H1 (cell line): ENCODE measurements around the gene SRGAP2C.
"Not testable (repeated sequence)": the region's sequence is repeated elsewhere in the genome, so short reads cannot be mapped to it uniquely, and the experiment has no call there.

Source experiments
- CEBPB ChIP-seq: IDR thresholded peaks from 2 replicates; pipeline ENCODE4 v1.6.1; 2012; ENCODE audit warnings: low read depth, low read length
- EP300 ChIP-seq, 2 experiments: IDR thresholded peaks; 1 replicate in 1 of 2; 2 replicates in 1 of 2; pipeline ENCODE4 v1.6.1; 2011 to 2012; ENCODE audit warnings: low read depth in 2 of 2, low read length in 2 of 2, mild to moderate bottlenecking in 2 of 2, borderline replicate concordance in 1 of 2, inconsistent platforms in 1 of 2, moderate library complexity in 1 of 2
- KDM4A ChIP-seq: IDR thresholded peaks from one replicate; pipeline ENCODE4 v1.7.1; 2012; ENCODE audit warnings: low read depth, mild to moderate bottlenecking, moderate library complexity, low read length, inconsistent platforms; ENCODE audit not compliant: severe bottlenecking
- SP1 ChIP-seq: IDR thresholded peaks from 2 replicates; pipeline ENCODE4 v1.6.1; 2011; ENCODE audit warnings: low read depth, low read length
- ZNF274 ChIP-seq: IDR thresholded peaks from 2 replicates; pipeline ENCODE4 v1.7.0; 2012; ENCODE audit warnings: low read length, borderline replicate concordance; ENCODE audit errors: extremely low read depth
- TF ChIP-seq, protein P1 (sequence below), 3 experiments: IDR thresholded peaks; 1 replicate in 2 of 3; 2 replicates in 1 of 3; pipeline versions ENCODE4 v1.5.1 to v1.6.1; 2011; ENCODE audit warnings: low read length in 3 of 3, mild to moderate bottlenecking in 3 of 3, inconsistent platforms in 2 of 3, low read depth in 1 of 3, moderate library complexity in 1 of 3; ENCODE audit not compliant: insufficient read depth in 1 of 3; ENCODE audit errors: control extremely low read depth in 1 of 3
- TF ChIP-seq, protein P2 (sequence below): IDR thresholded peaks from 2 replicates; pipeline ENCODE4 v1.6.1; 2011; ENCODE audit warnings: low read length, improper control_type of control experiment

DNA sequence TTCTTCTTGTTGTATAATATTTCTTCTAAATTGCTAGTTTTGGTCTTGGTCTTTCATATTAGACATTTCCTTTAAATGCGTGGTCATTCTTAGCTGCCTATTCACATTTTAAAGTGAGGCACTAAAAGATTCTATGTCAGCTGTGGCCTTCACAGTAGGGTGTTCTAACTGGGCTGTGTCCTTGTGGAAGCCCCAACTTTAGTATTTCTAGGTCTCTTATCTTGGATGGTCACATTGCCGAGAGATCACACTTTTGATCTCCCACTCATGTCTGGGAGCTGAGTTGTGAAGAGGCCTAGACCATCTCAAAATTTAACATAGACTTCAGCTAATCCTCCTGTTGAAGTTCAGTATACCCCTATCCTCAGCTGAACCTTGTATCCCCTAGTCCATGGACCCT lies 185.2 kb downstream of the SRGAP2C start:
- not testable (repeated sequence) for TF ChIP-seq SP1; EP300 (IDR thresholded peaks at IDR 0.05; ENCODE audit: borderline replicate concordance in 1 of 2, low read depth in 2 of 2, low read length in 2 of 2); CEBPB; ZNF274; KDM4A
- TF ChIP-seq, protein P1, sequence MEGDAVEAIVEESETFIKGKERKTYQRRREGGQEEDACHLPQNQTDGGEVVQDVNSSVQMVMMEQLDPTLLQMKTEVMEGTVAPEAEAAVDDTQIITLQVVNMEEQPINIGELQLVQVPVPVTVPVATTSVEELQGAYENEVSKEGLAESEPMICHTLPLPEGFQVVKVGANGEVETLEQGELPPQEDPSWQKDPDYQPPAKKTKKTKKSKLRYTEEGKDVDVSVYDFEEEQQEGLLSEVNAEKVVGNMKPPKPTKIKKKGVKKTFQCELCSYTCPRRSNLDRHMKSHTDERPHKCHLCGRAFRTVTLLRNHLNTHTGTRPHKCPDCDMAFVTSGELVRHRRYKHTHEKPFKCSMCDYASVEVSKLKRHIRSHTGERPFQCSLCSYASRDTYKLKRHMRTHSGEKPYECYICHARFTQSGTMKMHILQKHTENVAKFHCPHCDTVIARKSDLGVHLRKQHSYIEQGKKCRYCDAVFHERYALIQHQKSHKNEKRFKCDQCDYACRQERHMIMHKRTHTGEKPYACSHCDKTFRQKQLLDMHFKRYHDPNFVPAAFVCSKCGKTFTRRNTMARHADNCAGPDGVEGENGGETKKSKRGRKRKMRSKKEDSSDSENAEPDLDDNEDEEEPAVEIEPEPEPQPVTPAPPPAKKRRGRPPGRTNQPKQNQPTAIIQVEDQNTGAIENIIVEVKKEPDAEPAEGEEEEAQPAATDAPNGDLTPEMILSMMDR (IDR thresholded peaks at IDR 0.05; ENCODE audit: control extremely low read depth in 1 of 3, insufficient read depth in 1 of 3, low read depth in 1 of 3, low read length in 3 of 3): not testable (repeated sequence)
- TF ChIP-seq, protein P2, sequence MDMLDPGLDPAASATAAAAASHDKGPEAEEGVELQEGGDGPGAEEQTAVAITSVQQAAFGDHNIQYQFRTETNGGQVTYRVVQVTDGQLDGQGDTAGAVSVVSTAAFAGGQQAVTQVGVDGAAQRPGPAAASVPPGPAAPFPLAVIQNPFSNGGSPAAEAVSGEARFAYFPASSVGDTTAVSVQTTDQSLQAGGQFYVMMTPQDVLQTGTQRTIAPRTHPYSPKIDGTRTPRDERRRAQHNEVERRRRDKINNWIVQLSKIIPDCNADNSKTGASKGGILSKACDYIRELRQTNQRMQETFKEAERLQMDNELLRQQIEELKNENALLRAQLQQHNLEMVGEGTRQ: not testable (repeated sequence)
